ENCODE data around the gene RPSA.
"Not testable (repeated sequence)": the region's sequence is repeated elsewhere in the genome, so short reads cannot be mapped to it uniquely, and the experiment has no call there.

Gene RPSA

GRCh38 chr3:39390181-39390580, 16.3 kb upstream of the RPSA start:
- no peak for DNase-seq

DNA sequence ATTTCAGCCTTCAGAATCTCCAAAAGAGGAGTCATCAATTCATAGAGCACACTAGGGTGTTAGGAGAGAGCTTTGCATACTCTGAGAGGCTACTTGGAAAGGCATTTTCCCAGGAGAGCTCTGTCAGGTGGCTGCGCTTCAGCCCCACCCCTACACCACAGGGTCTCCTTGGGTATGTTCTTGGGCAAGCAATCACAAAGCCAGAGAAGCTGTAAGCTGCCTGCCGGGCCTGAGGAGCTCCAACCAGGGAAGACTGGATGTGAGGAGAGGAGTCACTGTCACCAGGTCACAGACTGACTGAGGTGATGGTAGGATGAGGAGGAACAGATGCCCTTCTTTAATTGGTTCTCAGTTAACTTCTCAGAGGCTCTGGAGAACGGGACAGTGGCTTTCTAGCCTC, 9.8 kb upstream of the RPSA start:
- DNase-seq, result no peak

- DNase-seq, result no peak
Observed at GRCh38 chr3:39398700-39399099, 7.8 kb upstream of the RPSA start.

- no peak for DNase-seq
Observed at GRCh38 chr3:39401983-39402382, 4.5 kb upstream of the RPSA start.

DNA sequence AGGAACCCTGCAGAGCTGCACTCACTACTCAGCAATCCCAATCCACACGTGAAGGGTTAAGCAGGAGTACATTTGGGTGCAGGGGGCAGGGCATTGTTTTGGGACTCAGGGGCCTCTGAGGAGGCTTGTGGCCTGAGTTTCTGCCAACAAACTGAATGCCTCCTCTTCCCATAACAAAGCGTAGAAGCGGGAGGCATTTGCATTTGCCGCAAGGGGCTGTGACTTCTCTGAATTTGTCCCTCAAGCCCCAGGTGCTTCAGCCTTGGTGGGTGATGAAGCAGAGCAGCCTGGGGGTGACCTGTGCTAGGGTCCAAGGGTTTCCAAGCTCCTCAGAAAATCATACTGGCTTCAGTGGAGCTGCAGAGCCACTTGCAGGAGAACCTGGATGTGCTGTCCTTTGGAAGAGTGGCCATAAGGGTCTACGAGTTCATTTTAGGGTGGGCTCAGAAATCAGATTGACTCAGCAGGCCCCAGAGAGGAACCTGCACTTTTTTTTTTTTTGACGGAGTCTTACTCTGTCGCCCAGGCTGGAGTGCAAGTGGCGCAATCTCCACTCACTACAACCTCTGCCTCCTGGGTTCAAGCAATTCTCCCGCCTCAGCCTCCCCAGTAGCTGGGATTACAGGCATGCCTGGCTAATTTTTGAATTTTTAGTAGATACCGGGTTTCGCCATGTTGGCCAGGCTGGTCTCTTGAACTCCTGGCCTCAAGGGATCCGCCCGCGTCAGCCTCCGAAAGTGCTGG, 1.4 kb upstream of the RPSA start:
- DNase-seq, result no peak

DNA sequence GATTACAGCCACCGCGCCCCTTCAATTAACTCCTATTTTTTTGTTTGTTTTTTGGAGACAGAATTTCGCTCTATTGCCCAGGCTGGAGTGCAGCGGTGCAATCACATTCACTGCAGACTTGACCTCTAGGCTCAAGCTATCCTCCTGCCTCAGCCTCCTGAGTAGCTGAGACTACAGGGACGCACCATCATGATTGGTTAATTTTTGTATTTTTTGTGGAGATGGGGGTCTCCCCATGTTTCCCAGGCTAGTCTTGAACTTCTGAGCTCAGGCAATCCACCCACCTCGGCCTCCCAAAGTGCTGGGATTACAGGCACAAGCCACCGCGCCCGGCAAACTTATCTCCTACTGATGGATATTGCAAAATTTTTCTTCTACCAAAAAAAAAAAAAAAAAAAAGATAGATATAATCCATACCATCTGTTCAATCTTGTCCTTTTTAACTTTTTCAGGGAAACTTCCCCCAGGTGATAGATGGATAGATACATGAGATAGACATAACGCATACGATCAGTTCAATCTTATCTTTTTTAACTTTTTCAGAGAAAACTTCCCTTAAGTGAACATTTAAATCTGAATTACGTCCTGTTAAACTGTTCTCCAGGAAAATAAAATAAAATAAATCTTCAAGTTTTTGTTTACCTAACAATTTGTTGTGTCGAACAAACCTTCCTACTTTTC, 693 bp upstream of the RPSA start:
- no peak for DNase-seq

DNA sequence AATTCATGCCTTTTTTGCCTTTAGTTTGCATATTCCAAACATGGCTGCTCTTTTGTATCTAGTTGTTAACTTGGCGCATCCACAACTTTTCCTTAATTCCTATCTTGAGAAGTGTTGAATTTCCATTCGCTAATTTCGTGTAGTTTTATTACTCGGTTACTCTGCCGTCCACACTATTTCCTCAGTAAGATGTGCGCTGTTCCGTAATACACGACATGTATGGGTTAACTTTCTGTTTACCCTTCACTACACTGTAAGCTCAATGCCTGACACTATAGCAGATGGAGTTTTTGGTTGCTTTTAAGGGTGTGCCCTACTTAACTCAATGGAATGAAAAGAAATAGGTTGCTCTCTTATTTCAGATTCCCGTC, 724 bp downstream of the RPSA start:
- DNase-seq, result no peak

DNA sequence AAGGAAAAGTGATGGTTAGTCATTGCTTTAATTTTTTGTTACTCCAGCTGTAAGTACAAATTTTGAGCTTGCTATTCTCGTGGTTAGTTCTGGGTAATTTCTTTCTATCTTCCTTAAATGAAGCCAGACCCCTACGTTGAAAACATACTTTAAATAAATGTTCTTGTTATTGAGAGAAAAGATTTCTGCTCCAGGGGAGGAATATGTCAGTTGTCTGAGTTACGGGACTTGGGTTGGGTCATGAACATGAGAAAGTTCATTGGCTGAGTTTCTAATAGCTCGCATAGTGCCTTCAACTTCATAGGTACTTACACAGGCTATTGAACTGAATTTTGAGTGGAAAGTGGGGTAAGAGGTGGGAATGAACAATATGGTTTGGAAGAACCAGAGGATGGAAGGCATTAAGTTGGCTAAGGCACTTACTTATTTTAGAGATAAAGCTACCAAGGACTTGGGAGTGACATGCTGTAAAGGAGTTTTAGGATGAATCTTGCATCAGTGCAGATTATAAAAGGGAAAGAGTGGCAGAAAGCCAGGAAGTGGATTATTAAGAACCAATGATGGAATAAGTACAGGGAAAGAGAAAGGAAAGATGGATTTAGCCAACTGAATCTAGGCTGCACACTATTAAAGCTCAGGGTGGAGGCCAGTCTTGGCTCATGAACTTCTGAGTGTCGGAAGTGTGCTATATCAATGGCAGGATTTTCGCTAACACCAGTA, 1.4 kb downstream of the RPSA start:
- DNase-seq, result no peak

GRCh38 chr3:39408493-39409372, 2.2 kb downstream of the RPSA start:
- peak; percentile 47 for DNase-seq

DNA sequence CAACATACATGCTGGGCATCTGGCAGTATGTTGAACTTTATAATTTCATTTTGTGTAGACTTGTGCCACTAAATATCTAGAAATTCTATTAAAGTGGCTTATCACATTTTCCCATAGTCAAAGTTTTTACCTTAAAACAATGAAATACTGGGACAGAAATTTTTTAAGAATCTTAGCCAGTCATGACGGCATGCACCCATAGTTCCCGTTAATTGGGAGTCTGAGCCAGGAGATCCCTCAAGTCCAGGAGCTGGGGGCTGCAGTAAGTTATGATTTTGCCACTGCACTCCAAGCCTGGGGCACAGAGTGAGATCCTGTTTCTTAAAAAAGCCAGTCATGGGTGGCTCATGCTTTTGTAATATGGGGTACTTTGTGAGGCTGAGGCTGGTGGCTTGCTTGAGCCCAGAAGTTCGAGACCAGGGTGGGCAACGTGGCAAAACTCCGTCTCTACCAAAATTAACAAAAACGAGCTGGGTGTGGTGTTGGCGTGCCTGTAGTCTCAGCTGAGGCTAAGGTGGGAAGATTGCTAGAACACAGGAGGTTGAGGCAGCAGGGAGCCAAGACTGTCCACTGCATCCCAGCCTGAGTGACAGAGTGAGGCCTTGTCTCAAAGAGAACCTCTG, 3.1 kb downstream of the RPSA start:
- DNase-seq, result no peak

DNA sequence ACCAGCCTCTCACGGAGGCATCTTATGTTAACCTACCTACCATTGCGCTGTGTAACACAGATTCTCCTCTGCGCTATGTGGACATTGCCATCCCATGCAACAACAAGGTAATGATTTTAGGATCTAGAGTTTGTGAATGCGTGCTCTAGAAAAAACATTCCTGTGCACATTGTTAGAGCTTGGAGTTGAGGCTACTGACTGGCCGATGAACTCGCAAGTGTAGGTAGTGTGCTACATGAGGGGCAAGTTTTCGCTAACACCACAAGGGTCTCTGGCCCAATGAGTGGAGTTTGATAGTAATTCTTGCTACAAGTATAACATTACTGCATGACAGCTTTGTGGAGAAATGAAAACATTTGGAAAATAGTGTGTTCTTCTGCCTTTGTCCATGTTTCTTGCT, 4.4 kb downstream of the RPSA start:
- DNase-seq, result no peak

DNA sequence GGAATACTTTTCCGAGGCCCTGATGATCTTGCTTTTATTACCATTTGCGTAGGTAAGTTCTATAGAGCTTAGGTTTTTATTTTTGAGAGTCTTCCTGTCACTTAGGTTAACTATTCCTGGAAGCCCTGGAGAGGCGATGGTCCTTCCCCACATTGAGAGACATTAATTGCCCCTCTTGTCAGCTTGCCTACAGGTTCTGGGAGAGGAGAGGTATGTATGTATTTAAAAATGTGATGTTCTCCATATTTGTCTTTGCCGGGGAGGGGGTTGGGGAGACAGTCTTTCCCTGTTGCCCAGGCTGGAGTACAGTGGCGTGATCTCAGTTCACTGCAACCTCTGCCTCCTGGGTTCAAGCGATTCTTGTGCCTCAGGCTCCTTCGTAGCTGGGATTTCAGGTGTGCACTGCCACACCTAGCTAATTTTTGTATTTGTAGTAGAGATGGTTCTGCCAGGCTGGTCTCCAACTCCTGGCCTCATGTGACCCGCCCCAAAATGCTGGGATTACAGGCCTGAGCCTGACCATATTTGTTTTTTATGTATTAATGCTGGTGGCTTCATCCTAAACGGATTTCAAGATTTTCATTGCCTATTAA, 6.2 kb downstream of the RPSA start:
- no peak for DNase-seq

DNA sequence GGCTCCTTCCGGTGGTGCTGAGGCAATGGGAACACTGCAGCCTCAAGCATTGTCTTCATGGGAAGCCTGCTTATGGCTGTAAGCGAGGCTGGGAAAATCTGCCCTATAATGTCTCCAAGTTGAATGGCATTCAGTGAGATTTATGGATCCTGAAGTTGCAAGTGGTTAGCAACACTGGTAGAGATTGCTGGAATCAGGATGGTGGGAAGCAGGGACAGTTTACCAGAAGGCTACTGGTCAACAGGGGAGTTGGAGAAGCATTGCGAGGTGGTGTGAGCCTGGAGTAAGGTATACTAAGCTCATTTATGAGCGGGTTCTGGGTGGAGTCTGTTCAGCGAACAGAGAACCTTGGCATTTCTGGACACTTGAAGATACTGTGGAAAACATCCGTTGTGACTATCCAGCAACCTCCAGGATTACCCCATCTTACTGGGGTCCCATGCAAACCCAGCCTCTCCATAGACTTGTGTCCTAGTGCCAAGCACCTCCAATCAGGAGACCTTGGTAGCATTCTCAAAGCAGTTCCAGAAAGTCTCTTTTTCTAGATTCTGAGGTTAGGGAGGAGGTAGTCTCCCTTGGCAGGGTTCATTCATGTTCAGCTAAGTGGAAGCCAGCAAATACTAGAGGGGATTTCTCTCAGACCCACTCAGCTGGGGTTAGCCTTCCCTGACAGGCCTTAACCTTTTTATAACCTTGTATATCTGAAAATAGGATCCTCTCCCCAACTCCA, 7.3 kb downstream of the RPSA start:
- DNase-seq, result no peak

DNA sequence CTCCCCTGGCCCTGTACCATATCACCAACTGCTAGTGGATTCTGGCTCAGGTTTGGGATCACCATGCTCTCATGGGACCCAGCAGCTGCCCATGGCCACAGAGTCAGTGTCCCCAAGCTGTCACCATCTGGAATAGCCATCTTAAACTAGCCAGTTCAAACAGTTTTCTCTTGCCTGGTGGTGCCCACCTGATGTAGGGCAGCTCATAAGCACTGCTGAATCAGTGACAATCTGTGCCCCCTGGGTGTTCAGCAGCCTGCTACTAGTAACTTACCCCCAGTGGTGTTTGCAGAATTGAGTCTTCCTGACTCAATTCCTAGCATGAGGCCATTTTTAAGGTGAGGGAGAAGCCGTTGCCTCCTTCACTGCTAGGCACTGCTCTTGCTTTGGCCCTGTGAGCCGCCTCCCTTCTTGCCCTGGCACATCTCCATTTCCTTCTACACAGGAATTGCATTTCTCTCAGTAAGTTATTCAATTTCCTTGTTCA, 7.9 kb downstream of the RPSA start:
- DNase-seq, result no peak

GRCh38 chr3:39415302-39415701, 8.8 kb downstream of the RPSA start:
- not testable (repeated sequence) for DNase-seq

- no peak for DNase-seq
Observed at GRCh38 chr3:39415983-39416382, 9.5 kb downstream of the RPSA start.

GRCh38 chr3:39416998-39417397, 10.5 kb downstream of the RPSA start:
- DNase-seq, result not testable (repeated sequence)

- not testable (repeated sequence) for DNase-seq
Observed at GRCh38 chr3:39418556-39419225, 12.2 kb downstream of the RPSA start.

DNA sequence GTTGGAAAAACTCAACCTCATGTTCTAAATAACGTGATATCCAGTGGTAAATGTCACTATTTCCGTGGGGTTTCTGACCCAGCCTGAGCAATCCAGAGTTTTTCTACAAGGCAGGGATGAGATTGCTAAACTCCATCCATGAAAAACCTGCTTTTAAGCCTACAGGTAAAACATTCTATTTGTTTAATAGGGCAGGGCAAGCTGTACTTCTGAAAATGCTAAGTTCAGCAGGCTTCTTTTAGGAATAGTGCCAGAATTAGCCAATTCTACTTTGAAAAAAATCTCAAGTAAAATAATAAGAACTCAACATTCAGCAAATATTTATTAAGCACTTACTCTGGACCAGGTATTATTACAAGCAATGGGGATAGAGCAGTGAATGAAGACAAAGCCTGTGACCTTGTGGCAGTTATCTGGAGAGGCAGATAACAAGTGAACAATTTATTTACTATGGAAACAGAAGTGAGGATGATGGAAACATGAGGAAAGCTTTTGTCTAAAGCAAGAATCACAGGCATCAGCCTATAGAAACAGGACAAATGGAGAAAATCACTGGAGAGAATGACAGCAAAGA, 13.3 kb downstream of the RPSA start:
- no peak for DNase-seq

GRCh38 chr3:39420543-39420942, 14.0 kb downstream of the RPSA start:
- DNase-seq, result no peak

Data from CD4-positive, alpha-beta T cell treated with Interleukin-12 subunit alpha and Interleukin-12 subunit beta, for 1 hour (primary cell).